ENCODE measurements around the gene PCLO. TPM values are rescaled to one million over a fixed set of nuclear protein-coding genes. Genes with fewer than 3 reads are reported as not detected.
"Not testable (repeated sequence)": the region's sequence is repeated elsewhere in the genome, so short reads cannot be mapped to it uniquely, and the experiment has no call there.

The PCLO gene
- total RNA-seq, 4 donors from 2014 or later: 11.8 to 40.4 (median 26.1) TPM

DNA sequence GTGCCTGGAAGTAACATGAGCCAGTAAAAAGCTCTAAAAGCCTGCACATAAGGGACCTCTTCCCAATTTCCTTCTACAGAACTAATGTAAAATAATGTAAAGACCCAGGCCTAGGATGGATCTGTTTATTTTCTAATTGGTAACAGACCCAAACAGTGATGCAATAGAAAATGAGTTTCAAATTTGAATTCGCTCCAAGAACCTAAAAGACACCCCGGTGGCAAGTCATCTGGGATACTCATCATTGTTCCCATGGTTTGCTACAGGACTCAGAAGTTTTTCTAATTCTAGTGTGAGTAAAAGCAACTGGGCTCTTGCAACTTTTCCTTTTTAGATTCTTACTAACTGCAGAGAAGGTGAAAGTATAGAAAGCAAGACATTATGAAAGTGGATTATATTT lies 447.8 kb downstream of the PCLO start:
- Histone ChIP-seq H3K36me3 (no peaks in the 10 kb centered on the region), H3K4me1 (no peaks in the 10 kb centered on the region), H3K27ac (no peak overlapping the region), H3K4me3 (replicated peaks in 1 of 3) (no peak overlapping the region), H3K27me3 (no peaks in the 10 kb centered on the region), H3K9me3 (no peaks in the 10 kb centered on the region)
- intact Hi-C loops (cut with DNase I): no loop called here
- no peak for DNase-seq
- TF ChIP-seq, protein P1, sequence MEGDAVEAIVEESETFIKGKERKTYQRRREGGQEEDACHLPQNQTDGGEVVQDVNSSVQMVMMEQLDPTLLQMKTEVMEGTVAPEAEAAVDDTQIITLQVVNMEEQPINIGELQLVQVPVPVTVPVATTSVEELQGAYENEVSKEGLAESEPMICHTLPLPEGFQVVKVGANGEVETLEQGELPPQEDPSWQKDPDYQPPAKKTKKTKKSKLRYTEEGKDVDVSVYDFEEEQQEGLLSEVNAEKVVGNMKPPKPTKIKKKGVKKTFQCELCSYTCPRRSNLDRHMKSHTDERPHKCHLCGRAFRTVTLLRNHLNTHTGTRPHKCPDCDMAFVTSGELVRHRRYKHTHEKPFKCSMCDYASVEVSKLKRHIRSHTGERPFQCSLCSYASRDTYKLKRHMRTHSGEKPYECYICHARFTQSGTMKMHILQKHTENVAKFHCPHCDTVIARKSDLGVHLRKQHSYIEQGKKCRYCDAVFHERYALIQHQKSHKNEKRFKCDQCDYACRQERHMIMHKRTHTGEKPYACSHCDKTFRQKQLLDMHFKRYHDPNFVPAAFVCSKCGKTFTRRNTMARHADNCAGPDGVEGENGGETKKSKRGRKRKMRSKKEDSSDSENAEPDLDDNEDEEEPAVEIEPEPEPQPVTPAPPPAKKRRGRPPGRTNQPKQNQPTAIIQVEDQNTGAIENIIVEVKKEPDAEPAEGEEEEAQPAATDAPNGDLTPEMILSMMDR (IDR thresholded peaks at IDR 0.05): no peak
- TF ChIP-seq POLR2A (IDR thresholded peaks at IDR 0.05): no peak
- 82 to 84% methylated on average over 2 of the region's 2 CpGs for WGBS, 2 donors

DNA sequence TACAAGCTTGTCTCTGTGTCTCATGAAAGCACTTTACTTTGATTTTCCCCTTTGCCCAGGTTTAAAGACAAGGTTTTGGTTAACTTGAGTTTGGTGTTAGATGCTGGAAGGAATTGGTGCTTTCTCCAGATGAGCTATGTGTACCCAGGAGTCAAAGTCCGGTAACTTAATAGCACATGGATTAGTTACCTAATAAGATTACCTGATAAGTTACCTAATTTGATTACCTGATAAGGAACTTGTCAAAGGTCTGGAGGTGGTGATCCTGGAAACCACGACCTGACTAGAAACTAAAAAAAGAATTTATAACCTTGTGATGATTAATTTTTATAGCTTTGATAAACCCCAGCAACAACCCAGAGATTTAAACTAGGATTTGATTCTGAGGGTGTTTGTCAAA lies 449.2 kb downstream of the PCLO start:
- Histone ChIP-seq H3K4me3 (replicated peaks in 1 of 3) (no peak overlapping the region), H3K27me3 (no peaks in the 10 kb centered on the region), H3K27ac (no peak overlapping the region), H3K9me3 (no peaks in the 10 kb centered on the region), H3K4me1 (no peaks in the 10 kb centered on the region), H3K36me3 (no peaks in the 10 kb centered on the region)
- 64 to 66% methylated on average over 2 of the region's 2 CpGs for WGBS, 2 donors
- intact Hi-C loops (cut with DNase I): no loop called here
- no peak for TF ChIP-seq POLR2A (IDR thresholded peaks at IDR 0.05)
- TF ChIP-seq, protein P1 (IDR thresholded peaks at IDR 0.05): no peak
- DNase-seq: no peak

DNA sequence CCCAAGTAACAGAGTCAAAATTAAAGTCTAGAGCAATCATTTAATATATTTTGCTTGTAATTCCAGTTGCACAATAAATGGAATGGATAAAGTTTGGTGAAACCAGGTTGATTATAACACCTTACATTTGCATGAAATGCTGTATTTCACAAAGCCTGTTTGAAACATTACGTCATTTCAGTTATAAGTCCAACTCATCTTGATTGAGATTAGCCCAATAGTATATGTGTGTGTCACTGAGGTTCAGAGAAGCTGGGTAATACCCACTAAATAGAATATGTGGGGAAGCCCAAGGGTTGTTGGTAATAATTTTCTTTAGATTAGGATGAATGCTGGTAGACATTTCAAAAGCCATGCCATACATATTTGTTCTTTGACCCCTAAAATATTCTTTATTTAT lies 456.3 kb downstream of the PCLO start:
- H3K36me3 ChIP-seq; DNase-seq; H3K27me3 ChIP-seq; H3K27ac ChIP-seq; H3K4me3 ChIP-seq (replicated peaks in 1 of 3); H3K9me3 ChIP-seq; H3K4me1 ChIP-seq; intact Hi-C loops (cut with DNase I): not testable (repeated sequence)
- WGBS, 2 donors: 92 to 100% methylated on average over 1 of the region's 1 CpG

DNA sequence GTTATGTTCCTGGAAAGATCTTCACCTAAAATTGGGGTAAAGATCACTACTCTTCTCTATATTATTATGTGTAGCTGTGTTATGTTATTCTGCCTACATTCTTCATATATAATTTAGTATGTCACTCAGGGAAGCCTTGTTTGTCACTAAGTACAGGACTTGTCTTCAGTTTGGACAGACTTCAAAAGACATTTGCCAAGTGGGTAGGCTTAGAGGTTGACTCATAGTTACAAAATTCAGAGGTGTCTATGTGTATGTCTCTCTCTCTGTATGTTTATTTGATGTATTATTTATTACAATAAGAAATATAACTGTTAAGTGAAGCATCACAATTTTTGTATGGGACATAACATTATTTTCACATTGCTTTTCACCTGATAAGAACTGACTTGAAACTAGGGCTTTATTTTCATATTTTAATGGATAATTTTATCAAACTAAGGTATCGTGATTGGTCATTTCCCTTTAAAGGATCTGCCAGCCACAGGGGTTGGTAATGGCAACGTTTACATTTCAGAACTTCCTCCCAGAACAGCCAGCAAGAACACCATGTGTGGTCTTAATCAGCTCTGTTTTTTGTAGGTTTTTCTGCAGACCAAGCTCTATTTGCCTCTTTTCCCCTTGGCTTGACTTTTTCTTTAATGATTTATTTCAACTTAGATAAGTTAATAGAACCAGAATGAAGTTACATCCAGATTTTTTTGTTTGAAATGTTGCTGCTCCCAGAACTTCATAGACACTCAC lies 457.0 kb downstream of the PCLO start:
- intact Hi-C loops (cut with DNase I): no loop called here
- Histone ChIP-seq H3K36me3 (no peaks in the 10 kb centered on the region), H3K4me1 (no peaks in the 10 kb centered on the region), H3K9me3 (no peaks in the 10 kb centered on the region), H3K27me3 (no peaks in the 10 kb centered on the region), H3K4me3 (replicated peaks in 1 of 3) (no peak overlapping the region), H3K27ac (no peak overlapping the region)
- WGBS, 2 donors: 41 to 49% methylated on average over 2 of the region's 2 CpGs
- DNase-seq: no peak
- TF ChIP-seq, protein P1 (IDR thresholded peaks at IDR 0.05): no peak
- no peak for TF ChIP-seq POLR2A (IDR thresholded peaks at IDR 0.05)

DNA sequence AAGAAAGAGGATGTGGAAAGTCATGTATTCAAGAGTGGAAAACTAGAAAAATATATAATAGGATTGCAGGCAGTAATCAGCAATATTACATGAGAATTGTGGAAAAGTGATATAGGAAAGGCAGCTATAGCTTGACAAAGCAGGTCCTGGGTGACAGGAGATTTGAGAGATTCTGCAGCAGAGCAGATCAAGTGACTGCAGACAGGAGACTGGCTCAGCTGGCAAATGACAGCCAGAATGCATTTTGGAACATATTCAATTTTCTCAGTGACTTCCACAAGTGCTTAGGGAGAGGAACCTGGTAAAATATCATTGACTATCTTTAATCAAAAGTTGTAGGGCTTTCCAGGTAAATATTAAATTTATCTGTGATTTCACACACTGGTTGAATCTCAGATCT lies 458.6 kb downstream of the PCLO start:
- no peaks in the 10 kb centered on the region for H3K4me1 ChIP-seq

More for the DNA sequence above, 458.6 kb downstream of the PCLO start:
- Histone ChIP-seq H3K4me3 (replicated peaks in 1 of 3) (no peak overlapping the region), H3K36me3 (no peaks in the 10 kb centered on the region), H3K9me3 (no peaks in the 10 kb centered on the region), H3K27ac (no peak overlapping the region), H3K27me3 (no peaks in the 10 kb centered on the region)
- TF ChIP-seq, protein P1 (IDR thresholded peaks at IDR 0.05): no peak
- no peak for TF ChIP-seq POLR2A (IDR thresholded peaks at IDR 0.05)
- DNase-seq: no peak
- intact Hi-C loops (cut with DNase I): no loop called here

Small RNA genes lying within 50 kb of the gene (small RNA-seq; reads per million reads assigned to genes)
- gene RNA5SP235: not detected
